ENCODE measurements around the gene NRCAM. TPM values are rescaled to one million over a fixed set of nuclear protein-coding genes. Genes with fewer than 3 reads are reported as not detected.

NRCAM gene
- total and polyA plus RNA-seq, 4 donors, result 0.17 to 3.2 (median 0.64) TPM

DNA sequence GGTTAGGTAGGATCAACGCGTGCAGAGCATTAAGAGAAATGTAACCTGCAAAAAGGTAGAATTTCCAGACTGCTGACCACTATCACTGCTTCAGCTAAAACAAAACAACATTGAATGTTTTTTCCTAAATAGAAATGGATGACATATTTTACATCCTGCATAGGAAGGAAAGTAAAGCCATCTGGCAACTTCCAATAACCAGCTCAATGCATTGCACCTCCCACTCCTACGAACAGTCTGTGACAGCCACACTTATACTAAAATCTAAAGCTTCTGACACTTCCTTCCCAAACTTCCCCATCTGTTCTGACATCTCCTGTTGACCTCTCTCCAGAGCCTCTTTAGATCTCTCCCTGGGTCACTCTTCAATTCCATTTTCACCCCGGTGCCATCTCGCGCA, 47.1 kb downstream of the NRCAM start:
- peaks cover 0 to 7% (median 3%) of the 10 kb centered on the region in 4 donors for H3K4me1 ChIP-seq (ENCODE audit: control insufficient read depth in 4 of 4, insufficient read depth in 4 of 4, low read length in 3 of 4)
- no peak overlapping the region for H3K27ac ChIP-seq (ENCODE audit: low read depth in 1 of 2, low read length in 2 of 2)
- WGBS, result 95% methylated on average over 6 of the region's 6 CpGs
- DNase-seq (ENCODE audit: low spot score), result no peak
- no peak overlapping the region for H3K4me3 ChIP-seq (ENCODE audit: low read depth in 1 of 3, low read length in 3 of 3)
- no peak for TF ChIP-seq RXRA (IDR thresholded peaks at IDR 0.05)
- H3K9me3 ChIP-seq (ENCODE audit: control insufficient read depth in 4 of 4, low read length in 3 of 4), result no peaks in the 10 kb centered on the region
- no peaks in the 10 kb centered on the region for H3K27me3 ChIP-seq (ENCODE audit: control insufficient read depth in 4 of 4, insufficient read depth in 4 of 4, low read length in 3 of 4)
- H3K36me3 ChIP-seq (ENCODE audit: control insufficient read depth in 4 of 4, insufficient read depth in 3 of 4, low read depth in 1 of 4, low read length in 3 of 4), result no peaks in the 10 kb centered on the region
- no peak overlapping the region for H3K9ac ChIP-seq (ENCODE audit: low read depth in 1 of 2, low read length in 2 of 2)

DNA sequence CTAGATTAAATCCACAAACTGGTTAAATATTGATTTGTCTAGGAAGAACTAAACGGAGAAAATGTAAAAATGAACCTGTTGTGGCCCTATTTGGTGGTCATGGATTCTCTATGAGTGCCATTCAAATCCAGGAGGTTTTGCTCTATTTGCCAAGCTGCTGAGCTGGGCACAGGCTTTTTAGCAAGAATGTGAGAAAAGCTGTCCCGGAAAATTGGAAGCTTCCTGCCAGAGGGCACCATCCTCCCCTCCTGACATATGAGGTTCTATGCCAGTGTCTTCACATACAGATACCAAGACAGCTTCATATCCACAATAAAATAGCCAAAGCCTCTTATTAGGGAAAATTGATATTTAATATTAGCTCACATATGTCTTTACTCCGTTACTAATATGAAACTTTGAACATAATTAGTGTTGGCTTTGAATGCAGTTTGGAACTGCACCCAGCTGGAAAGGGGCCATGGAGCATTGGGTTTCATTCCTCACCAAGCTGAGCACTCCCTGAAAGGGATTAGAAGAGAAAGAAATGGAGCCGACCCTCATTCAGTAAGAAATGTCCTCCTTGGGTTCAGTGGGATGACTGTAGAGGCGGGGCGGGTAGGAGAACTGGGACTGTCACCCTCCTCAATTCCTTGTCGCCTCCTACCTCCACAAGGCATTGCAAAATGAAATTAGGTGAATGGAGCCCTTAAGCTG, 47.8 kb downstream of the NRCAM start:
- no peaks in the 10 kb centered on the region for H3K9me3 ChIP-seq (ENCODE audit: control insufficient read depth in 4 of 4, low read length in 3 of 4)
- no peaks in the 10 kb centered on the region for H3K36me3 ChIP-seq (ENCODE audit: control insufficient read depth in 4 of 4, insufficient read depth in 3 of 4, low read depth in 1 of 4, low read length in 3 of 4)
- WGBS, result 71% methylated on average over 7 of the region's 7 CpGs
- H3K4me1 ChIP-seq (ENCODE audit: control insufficient read depth in 4 of 4, insufficient read depth in 4 of 4, low read length in 3 of 4), result peaks cover 0 to 7% (median 3%) of the 10 kb centered on the region in 4 donors
- no peak overlapping the region for H3K4me3 ChIP-seq (ENCODE audit: low read depth in 1 of 3, low read length in 3 of 3)
- no peak overlapping the region for H3K9ac ChIP-seq (ENCODE audit: low read depth in 1 of 2, low read length in 2 of 2)
- DNase-seq (ENCODE audit: low spot score), result no peak
- TF ChIP-seq YY1 (IDR thresholded peaks at IDR 0.05) (no peak), HNF4G (IDR thresholded peaks at IDR 0.05) (no peak), FOXA2 (IDR thresholded peaks at IDR 0.05) (no peak), JUND (IDR thresholded peaks at IDR 0.05) (no peak), FOXA1 (IDR thresholded peaks at IDR 0.05) (no peak)
- no peak overlapping the region for H3K27ac ChIP-seq (ENCODE audit: low read depth in 1 of 2, low read length in 2 of 2)
- H3K27me3 ChIP-seq (ENCODE audit: control insufficient read depth in 4 of 4, insufficient read depth in 4 of 4, low read length in 3 of 4), result no peaks in the 10 kb centered on the region

DNA sequence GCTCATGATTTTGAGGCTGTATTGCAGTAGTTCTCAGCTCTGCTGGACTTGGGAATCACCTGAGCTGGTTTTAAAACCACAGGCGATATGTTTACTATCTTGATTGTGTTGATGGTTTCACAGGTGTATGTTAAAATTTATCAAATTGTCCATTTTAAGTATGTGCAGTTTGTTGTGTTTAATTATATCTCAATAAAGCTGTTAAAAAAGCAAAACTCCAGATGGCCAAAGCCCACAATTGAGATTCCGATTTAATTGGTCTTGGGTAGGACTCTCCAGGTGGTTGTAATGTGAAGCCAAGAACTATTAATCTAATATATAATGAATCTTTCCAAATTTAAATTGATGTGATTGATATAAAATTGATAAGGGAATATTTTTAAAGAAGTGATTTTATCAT, 48.6 kb downstream of the NRCAM start:
- DNase-seq (ENCODE audit: low spot score), result no peak
- TF ChIP-seq, protein P1, sequence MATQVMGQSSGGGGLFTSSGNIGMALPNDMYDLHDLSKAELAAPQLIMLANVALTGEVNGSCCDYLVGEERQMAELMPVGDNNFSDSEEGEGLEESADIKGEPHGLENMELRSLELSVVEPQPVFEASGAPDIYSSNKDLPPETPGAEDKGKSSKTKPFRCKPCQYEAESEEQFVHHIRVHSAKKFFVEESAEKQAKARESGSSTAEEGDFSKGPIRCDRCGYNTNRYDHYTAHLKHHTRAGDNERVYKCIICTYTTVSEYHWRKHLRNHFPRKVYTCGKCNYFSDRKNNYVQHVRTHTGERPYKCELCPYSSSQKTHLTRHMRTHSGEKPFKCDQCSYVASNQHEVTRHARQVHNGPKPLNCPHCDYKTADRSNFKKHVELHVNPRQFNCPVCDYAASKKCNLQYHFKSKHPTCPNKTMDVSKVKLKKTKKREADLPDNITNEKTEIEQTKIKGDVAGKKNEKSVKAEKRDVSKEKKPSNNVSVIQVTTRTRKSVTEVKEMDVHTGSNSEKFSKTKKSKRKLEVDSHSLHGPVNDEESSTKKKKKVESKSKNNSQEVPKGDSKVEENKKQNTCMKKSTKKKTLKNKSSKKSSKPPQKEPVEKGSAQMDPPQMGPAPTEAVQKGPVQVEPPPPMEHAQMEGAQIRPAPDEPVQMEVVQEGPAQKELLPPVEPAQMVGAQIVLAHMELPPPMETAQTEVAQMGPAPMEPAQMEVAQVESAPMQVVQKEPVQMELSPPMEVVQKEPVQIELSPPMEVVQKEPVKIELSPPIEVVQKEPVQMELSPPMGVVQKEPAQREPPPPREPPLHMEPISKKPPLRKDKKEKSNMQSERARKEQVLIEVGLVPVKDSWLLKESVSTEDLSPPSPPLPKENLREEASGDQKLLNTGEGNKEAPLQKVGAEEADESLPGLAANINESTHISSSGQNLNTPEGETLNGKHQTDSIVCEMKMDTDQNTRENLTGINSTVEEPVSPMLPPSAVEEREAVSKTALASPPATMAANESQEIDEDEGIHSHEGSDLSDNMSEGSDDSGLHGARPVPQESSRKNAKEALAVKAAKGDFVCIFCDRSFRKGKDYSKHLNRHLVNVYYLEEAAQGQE (IDR thresholded peaks at IDR 0.05), result no peak
- TF ChIP-seq HNF4A (conservative IDR thresholded peaks at IDR 0.05), result no peak
- no peak for TF ChIP-seq TAF1 (conservative IDR thresholded peaks at IDR 0.05)
- TF ChIP-seq, protein P2, sequence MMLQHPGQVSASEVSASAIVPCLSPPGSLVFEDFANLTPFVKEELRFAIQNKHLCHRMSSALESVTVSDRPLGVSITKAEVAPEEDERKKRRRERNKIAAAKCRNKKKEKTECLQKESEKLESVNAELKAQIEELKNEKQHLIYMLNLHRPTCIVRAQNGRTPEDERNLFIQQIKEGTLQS (IDR thresholded peaks at IDR 0.05), result no peak
- no peak for TF ChIP-seq FOXA2 (IDR thresholded peaks at IDR 0.05)
- no peak for TF ChIP-seq RXRA (IDR thresholded peaks at IDR 0.05)
- TF ChIP-seq EGR1 (IDR thresholded peaks at IDR 0.05; ENCODE audit: low read depth in 2 of 2), result no peak
- TF ChIP-seq SP1 (IDR thresholded peaks at IDR 0.05), result no peak
- no peak for TF ChIP-seq GABPA (IDR thresholded peaks at IDR 0.05 in 1 of 2, conservative IDR thresholded peaks at IDR 0.05 in 1 of 2)
- no peak for TF ChIP-seq YY1 (IDR thresholded peaks at IDR 0.05)
- TF ChIP-seq FOXA1 (IDR thresholded peaks at IDR 0.05), result no peak
- no peak for TF ChIP-seq NR2F2 (IDR thresholded peaks at IDR 0.05)
- TF ChIP-seq, protein P3, sequence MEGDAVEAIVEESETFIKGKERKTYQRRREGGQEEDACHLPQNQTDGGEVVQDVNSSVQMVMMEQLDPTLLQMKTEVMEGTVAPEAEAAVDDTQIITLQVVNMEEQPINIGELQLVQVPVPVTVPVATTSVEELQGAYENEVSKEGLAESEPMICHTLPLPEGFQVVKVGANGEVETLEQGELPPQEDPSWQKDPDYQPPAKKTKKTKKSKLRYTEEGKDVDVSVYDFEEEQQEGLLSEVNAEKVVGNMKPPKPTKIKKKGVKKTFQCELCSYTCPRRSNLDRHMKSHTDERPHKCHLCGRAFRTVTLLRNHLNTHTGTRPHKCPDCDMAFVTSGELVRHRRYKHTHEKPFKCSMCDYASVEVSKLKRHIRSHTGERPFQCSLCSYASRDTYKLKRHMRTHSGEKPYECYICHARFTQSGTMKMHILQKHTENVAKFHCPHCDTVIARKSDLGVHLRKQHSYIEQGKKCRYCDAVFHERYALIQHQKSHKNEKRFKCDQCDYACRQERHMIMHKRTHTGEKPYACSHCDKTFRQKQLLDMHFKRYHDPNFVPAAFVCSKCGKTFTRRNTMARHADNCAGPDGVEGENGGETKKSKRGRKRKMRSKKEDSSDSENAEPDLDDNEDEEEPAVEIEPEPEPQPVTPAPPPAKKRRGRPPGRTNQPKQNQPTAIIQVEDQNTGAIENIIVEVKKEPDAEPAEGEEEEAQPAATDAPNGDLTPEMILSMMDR (IDR thresholded peaks at IDR 0.05; ENCODE audit: low read depth, low read length, missing input control), result no peak
- no peak for TF ChIP-seq HNF4G (IDR thresholded peaks at IDR 0.05)
- no peak for TF ChIP-seq JUND (IDR thresholded peaks at IDR 0.05)
- TF ChIP-seq, protein P4, sequence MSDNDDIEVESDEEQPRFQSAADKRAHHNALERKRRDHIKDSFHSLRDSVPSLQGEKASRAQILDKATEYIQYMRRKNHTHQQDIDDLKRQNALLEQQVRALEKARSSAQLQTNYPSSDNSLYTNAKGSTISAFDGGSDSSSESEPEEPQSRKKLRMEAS (IDR thresholded peaks at IDR 0.05), result no peak
- Histone ChIP-seq H3K4me1 (ENCODE audit: control insufficient read depth in 4 of 4, insufficient read depth in 4 of 4, low read length in 3 of 4) (peaks cover 0 to 7% (median 3%) of the 10 kb centered on the region in 4 donors), H3K9me3 (ENCODE audit: control insufficient read depth in 4 of 4, low read length in 3 of 4) (no peaks in the 10 kb centered on the region), H3K36me3 (ENCODE audit: control insufficient read depth in 4 of 4, insufficient read depth in 3 of 4, low read depth in 1 of 4, low read length in 3 of 4) (no peaks in the 10 kb centered on the region), H3K27ac (ENCODE audit: low read depth in 1 of 2, low read length in 2 of 2) (no peak overlapping the region), H3K27me3 (ENCODE audit: control insufficient read depth in 4 of 4, insufficient read depth in 4 of 4, low read length in 3 of 4) (no peaks in the 10 kb centered on the region), H3K9ac (ENCODE audit: low read depth in 1 of 2, low read length in 2 of 2) (no peak overlapping the region), H3K4me3 (ENCODE audit: low read depth in 1 of 3, low read length in 3 of 3) (no peak overlapping the region)
- 95% methylated on average over 2 of the region's 2 CpGs for WGBS

Data from liver (tissue), 9 donors.